KOPT-K1 (cell line): Measurements from ENCODE around the gene TREH.

Experiments used
- H3K27ac ChIP-seq: fragments of 200-600 bp; sonication (generic); 2 replicates; pipeline ENCODE4 v1.5.1; 2016; ENCODE audit warnings: antibody characterized with exemption, mild to moderate bottlenecking, low read depth, low read length; ENCODE audit not compliant: poor library complexity, severe bottlenecking
- H3K36me3 ChIP-seq: fragments of 200-600 bp; sonication (generic); 2 replicates; pipeline ENCODE4 v1.5.1; 2017; ENCODE audit warnings: antibody characterized with exemption, mild to moderate bottlenecking, low read length, moderate library complexity; ENCODE audit not compliant: insufficient read depth
- H3K9me3 ChIP-seq: fragments of 200-600 bp; sonication (generic); 2 replicates; pipeline ENCODE4 v1.5.1; 2017; ENCODE audit warnings: antibody characterized with exemption, low read length, mild to moderate bottlenecking; ENCODE audit not compliant: insufficient read depth, poor library complexity, severe bottlenecking

The TREH gene

DNA sequence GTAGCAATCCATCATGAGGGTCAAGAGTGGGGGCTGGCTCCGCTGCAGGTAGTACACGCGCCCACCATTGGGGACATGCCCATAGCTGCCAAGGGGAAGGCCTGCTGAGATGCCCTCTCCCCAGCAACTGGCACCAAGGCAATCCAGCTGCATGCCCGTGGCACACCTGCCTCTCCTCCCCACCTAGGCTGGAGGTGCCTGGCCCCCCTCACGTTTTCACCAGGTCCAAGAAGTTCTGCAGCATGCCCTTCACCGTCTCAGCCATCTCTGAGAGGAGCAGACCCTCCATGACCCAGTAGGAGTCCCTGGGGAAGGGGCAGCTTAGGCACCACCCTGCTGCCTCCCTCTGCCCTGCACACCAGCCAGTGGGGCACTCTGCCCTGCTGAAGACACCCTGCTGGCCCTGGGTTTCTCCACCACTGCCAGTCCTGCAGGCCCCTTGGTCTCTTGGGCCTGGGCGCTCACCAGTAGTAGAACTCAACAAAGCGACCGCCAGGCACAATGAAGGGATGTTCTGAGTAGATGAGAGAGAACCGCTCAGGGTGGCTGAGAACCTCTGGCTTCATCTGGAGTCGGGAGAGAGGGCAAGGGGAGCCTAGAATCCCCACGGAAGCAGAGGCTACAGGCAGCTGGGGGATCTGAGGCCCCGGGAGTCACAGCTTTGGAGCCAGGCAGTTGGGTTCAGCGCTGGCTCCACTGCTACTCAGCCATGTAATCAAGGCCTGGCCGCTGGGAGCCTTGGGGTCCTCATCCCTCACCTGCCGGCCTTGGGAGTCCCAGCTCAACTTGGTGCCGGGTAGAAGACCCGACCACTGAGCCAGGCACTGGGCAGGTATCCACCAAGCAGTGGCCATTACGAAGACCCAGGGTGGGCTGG, 17.8 kb downstream of the TREH start:
- Histone ChIP-seq H3K27ac (no peak overlapping the region), H3K9me3 (no peaks in the 10 kb centered on the region), H3K36me3 (no peaks in the 10 kb centered on the region)

DNA sequence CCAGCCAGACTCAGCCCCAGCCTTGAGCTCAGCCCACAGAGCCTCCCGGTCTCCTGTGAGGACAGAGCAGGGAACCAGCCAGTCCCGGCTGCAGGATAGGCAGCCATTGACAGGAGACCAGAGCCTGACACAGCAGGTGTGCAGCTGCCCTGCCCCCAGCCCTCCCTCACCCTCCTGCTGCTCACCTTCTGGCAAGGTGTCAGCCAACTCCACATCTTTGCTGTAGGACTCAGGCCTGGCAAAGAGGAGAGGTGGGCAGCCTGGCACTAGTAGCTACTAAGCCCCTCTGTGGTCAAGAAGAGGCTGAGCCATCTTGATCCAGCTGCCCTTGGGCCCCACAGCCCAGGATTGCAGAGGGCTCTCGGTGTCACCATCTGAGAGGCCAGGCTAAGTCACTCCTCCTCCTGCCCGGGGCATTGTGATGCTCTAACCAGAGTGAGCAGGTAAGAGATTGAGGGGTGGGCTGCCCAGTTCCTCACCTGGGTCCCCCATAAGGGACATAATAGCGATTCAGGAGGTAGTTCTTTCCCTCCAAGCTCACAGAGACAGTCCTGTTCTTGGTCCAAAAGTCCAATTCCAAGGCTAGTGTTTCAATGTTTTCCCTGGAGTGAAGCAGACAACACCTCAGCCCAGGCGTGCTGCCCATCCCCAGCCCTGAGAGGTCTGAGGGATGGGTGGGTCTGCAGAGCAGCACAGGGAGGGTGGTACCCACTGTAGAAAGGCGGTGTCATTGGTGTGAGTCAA, 18.6 kb downstream of the TREH start:
- no peak overlapping the region for H3K27ac ChIP-seq
- H3K9me3 ChIP-seq, result no peaks in the 10 kb centered on the region
- no peaks in the 10 kb centered on the region for H3K36me3 ChIP-seq

DNA sequence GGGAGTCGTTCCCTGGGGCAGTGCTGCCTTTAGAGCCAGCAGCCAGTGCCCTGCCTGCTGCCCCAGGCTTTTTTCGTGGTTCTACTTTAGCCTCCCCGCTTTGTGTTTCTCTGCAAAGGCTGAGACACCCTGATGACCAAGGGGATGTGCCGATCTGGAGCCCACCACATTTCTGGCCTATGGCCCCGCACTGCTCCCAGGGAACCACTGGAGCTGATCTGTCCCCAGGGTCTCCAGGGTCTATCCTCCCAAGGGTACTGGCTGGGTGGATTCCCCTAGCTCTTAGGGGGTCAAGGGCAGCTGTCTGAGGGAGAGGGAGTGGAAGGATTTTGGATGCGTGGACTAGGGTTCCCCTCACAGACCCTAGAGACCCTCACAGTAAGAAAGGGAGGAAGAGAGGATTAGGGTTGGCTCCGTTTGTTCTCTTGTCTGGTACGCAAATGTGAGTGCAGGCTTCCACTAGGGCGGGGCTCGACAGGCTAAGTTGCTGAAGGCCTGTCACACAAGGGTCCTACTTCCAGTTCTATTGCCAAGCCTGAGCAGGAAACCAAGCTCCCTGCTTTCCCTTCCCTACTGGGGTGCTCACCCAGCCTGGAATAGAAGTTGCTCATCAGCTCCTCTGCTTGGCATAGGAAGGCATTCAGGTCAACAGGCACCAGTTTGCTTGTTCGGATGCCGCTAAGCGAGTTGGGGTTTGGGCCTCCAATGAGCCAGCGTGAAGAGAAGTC, 19.3 kb downstream of the TREH start:
- Histone ChIP-seq H3K36me3 (no peaks in the 10 kb centered on the region), H3K9me3 (no peaks in the 10 kb centered on the region), H3K27ac (no peak overlapping the region)

DNA sequence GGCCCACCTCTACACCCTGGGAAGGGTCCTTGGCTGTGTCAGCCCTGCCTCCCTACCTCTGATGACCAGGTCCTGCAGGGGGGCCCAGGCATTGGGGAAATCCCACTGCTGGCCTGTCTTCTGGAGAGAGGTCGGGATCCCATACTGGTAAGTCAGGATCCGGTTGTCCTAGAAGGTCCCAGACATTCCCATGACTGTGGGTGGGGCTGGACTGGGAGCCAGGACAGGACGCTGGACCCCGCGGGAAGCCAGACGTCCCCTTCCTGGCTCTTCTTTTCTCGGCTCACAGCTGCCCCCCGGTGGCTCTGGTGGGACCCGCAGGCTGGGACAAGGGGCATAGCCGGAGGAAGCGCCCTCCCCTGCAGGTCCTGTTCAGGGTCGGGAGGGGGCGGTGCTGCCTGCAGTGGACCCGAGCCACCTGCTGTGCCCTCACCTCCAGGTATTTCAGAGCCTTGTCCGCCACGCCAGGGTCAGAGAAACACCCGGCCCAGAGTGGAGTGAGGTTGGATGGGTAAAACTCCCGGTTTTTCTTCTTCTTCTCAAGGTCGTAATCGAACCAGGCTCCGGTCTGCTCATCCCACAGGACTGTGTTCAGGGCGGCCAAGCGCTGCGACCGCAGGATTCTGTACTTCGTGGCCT, 20.0 kb downstream of the TREH start:
- no peak overlapping the region for H3K27ac ChIP-seq

DNA sequence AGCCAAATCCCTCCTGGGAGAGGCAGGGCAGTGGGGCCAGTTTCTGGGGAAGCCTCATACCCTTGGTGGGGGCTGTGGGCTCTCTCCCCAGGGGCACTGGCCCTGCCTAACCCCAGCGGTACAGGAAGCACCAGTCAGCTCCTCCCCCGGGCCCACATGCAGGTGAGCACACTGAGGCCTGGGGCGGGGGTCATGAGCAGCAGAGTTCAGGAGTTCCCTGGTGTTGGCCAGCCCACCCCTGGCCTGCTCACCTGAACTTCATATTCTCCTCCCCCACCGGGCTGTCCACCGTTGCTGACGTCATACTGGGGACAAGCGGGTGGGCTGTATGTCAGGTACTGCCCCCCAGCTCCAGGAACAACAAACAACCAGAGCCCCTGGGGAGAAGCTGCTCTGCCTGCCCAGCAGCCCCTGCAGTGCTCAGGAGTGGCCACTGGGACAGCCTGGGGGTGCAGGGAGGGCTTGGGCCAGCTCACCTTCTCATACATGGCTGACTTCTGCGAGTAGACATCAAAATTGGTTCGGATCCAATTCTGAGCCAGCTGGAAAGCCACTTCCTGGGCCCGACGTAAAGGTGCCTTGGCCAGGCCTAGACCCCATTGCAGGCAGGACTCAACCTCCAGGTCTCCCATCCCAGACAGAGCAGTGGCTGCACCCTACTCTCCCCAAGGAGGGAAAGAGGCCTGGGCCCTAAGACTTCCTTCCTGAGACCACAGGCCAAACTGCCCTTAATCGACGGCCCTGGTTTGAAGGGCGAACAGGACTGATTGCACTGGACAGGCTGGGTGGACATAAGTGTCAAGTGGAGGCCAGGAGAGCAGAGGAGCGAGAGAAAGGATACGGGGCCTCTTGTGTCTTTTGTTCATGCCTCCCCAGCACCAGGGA, 20.8 kb downstream of the TREH start:
- Histone ChIP-seq H3K36me3 (no peaks in the 10 kb centered on the region), H3K9me3 (no peaks in the 10 kb centered on the region), H3K27ac (no peak overlapping the region)

More for the DNA sequence above, 20.0 kb downstream of the TREH start:
- H3K9me3 ChIP-seq, result no peaks in the 10 kb centered on the region
- no peaks in the 10 kb centered on the region for H3K36me3 ChIP-seq

DNA sequence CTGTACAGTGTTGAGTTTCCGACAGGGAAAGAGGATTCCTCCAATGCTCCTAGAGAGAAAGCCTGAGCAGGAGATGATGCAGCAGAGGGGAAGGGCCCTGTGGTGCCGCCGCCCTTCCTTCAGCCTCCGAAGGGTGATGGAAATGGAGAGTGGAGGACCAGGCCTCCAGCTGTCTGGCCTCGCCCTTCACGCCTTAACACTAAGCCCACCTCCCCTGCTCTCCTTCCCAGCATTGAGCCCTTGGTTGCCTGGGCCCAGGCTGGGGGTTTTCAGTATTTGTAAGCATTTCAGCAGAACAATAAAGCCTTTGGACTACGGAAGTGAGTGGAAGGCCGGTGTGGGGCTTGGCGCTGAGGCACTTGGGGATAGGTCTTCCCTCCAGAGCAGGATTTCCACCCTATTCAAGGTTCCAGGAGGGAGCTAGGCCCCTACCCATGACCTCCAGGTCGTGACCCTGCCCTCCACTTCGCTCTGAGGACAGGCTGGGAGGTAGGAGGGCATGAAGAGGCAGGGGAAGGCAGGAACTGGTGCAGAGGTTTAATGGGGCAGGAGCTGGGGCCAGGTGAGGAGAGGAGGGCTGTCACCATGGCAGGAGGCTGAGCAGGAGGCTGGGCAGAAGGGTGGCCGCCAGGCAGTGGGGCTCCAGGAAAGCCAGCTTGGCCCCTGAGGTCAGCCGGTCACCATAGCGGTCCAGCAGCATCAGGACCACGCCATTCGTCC, 21.6 kb downstream of the TREH start:
- no peak overlapping the region for H3K27ac ChIP-seq
- no peaks in the 10 kb centered on the region for H3K9me3 ChIP-seq
- H3K36me3 ChIP-seq, result no peaks in the 10 kb centered on the region

DNA sequence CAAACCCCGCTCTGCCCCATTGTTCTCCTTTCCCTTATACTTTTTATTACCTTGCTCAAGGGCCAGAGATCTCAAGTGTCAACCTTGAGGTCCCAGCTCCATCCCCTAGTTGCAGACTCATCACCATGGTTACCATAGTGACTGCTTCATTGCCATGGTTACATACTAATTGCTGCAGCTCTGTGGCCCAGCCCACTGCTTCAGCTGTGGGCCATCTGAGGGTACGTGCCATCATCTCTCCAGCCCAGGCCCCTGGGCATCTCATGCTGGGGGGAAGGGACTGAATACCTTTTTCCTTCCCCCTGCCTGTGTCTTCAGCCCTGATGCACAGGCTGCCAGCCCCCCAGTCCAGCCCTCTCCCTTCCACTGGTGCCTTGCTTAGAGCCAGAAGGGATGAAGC, 22.2 kb downstream of the TREH start:
- Histone ChIP-seq H3K9me3 (no peaks in the 10 kb centered on the region), H3K36me3 (no peaks in the 10 kb centered on the region), H3K27ac (no peak overlapping the region)

DNA sequence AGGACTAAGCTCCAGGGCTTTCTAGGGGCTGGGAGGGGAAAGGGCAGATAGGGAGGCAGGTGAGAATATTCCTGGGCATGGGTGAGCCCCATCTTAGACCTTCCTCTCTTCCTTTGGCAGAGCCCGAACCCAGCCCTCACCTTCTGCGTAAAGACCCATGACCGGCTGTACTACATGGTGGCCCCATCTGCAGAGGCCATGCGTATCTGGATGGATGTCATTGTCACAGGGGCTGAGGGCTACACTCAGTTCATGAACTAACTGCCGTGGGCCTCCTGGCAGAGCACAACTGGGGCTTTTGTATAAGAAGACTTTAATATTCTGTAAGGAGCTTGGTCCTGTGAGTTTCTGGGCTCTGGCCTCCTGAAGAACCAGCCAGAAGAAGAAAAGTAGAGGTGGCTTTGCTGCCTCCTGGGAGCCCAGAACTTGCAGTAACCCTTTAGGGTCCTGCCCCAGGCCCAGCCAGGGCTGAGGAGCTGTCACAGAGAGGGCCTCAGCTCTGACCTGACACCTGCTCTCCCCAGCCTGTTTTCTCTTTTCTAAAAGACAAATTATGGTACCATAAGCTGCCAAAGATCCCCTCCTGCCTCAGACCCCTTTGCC, 22.8 kb downstream of the TREH start:
- H3K9me3 ChIP-seq, result no peaks in the 10 kb centered on the region
- H3K36me3 ChIP-seq, result no peaks in the 10 kb centered on the region
- no peak overlapping the region for H3K27ac ChIP-seq

DNA sequence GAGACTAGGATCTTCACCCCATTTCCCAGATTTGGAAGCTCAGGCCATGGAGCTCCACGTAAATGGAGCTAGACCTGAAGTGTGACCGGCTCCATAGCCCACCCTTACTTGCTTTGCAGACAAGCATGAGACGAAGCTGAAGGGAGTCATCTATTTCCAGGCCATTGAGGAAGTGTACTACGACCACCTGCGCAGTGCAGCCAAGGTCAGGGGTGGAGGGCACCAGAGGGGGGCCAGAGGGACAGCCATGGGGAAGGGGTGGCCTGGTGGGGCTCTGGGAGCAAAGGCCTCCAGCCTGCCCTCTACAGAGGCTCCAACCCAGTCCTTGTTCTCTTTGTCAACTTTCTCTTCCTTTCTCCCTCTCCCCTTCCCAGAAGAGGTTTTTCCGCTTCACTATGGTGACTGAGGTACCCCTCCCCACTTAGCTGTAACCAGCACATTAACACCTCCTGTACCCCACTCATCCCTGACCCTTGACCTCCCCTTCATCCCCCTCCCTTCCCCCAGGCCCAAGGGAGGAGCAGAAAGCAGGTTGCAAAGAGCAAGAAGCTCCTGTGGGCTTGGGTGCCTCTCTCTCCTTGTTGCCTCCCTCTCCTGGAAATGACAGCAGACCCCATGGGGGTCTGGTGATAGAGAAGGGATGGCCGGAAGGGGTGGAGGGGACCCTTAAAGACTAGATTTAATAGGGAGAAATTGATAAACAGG, 23.8 kb downstream of the TREH start:
- Histone ChIP-seq H3K36me3 (no peaks in the 10 kb centered on the region), H3K27ac (no peak overlapping the region), H3K9me3 (no peaks in the 10 kb centered on the region)

DNA sequence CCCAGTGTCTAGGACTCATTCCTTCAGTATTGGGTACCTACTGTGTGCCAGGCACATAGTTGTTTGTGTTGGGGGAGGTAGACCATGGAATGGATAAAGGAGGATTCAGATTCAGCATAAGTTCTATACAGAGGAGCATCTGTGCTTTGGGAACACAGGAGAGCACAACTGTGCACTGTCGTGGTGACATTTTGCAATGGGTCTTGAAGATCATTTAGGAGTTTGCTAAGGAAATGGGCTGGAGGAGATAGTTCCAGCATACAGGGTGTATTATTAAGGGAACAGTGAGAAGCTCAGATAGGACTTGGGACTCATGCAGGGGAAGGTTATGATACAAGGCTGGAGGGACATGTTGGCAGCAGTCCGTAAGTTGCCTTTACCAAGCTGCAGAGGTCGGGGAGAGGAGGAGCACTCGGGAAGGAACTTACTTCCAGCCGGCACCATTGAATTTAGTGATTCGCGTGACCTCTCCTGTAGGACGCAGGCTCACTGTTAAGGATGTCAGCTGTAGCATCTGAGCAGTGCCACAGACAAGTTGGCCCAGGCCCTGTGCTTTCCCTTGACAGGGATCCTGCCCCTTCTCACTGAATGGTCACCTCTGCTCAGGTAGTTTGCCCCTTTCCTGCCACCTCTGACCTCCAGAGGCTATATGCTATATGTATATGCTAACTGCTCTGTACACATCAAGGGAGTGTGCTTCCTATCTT, 25.6 kb downstream of the TREH start:
- H3K36me3 ChIP-seq, result no peaks in the 10 kb centered on the region
- no peaks in the 10 kb centered on the region for H3K9me3 ChIP-seq
- H3K27ac ChIP-seq, result no peak overlapping the region

DNA sequence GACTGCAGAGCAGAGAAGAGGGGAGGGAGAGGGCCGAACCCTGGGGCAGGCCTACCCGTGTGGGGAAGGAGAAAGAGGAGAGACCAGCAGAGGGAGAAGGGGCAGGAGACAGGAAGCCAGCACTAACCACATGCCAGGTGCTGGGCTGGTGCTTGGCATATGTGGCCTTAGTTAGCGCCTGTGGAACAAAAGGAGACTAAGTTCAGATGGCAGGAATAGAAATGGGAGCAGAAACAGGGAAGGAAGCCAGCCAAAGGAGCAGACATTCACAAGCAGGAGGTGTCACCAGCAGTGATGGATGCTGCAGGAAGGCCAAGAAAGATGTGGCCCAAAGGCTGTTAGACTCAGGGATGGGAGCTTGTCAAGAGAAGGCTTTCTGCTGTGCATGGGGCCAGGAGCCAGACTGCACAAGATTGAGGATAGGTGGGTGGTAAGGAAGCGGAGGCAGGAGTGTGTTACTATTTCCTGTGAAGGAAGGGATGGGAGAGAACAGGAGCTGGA, 26.7 kb downstream of the TREH start:
- no peaks in the 10 kb centered on the region for H3K9me3 ChIP-seq
- H3K27ac ChIP-seq, result peak overlapping the region; percentile 33
- H3K36me3 ChIP-seq, result no peaks in the 10 kb centered on the region

DNA sequence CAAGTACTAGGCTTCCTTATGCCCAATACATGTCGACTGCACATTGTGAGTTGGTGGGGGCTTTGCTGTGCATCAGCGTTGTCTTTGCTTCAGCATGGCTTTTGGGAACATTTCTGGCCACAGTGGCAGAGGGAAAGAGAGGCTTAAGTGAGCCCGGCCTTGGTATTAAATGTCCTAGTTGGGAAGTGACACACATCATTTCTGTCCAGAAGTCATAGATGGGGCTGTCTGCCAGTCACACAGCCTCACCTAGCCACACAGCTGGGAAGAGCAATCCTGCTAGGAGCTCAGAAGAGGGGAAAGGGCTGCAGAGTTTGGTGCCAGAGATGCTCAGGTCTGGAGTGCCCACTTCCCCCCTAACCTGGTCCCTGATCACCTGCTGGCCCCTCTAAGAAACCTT, 27.6 kb downstream of the TREH start:
- Histone ChIP-seq H3K9me3 (no peaks in the 10 kb centered on the region), H3K27ac (no peak overlapping the region), H3K36me3 (no peaks in the 10 kb centered on the region)
